ENCODE results near the gene ARPP19. TPM values are rescaled to one million over a fixed set of nuclear protein-coding genes. Genes with fewer than 3 reads are reported as not detected.

ARPP19 gene
- polyA plus RNA-seq, 3 donors: 26.2 to 48.3 (median 44.4) TPM

GRCh38 chr15:52503788-52504496 is 64.9 kb downstream of the ARPP19 start:
- H3K4me3 ChIP-seq (replicated peaks in 1 of 3; ENCODE audit: low read depth in 2 of 3, low read length in 3 of 3): peak overlapping the region in 1 of 3 experiments; percentile 38
- no peak for TF ChIP-seq CTCF (IDR thresholded peaks at IDR 0.05)
- H3K4me1 ChIP-seq (ENCODE audit: control insufficient read depth in 1 of 2, insufficient read depth in 2 of 2, low read length in 2 of 2): peaks cover 35 to 42% of the 10 kb centered on the region in 2 donors
- peaks cover 96% of the 10 kb centered on the region for H3K79me2 ChIP-seq (ENCODE audit: insufficient read depth, low read length)
- no peaks in the 10 kb centered on the region for H3K9me3 ChIP-seq (replicated peaks in 1 of 2; ENCODE audit: control insufficient read depth in 1 of 2, insufficient read depth in 1 of 2, low read length in 2 of 2)
- H3K27me3 Mint-ChIP-seq (ENCODE audit: low read depth in 3 of 3): peaks cover 0 to 1% (median 0%) of the 10 kb centered on the region in 3 donors
- H3K27ac Mint-ChIP-seq: peak overlapping the region; percentile 80 to 92 (median 84)
- no peaks in the 10 kb centered on the region for H3K36me3 ChIP-seq (replicated peaks in 1 of 2; ENCODE audit: control insufficient read depth in 1 of 2, insufficient read depth in 2 of 2, low read length in 2 of 2)
- peak; percentile 48 to 75 (median 65) for DNase-seq
- H2AFZ ChIP-seq (ENCODE audit: insufficient read depth, low read depth, low read length, poor library complexity, severe bottlenecking): no peak overlapping the region
- no peak overlapping the region for H3K9ac ChIP-seq (ENCODE audit: insufficient read depth, low read length, poor library complexity, severe bottlenecking)
- H3K27ac ChIP-seq (ENCODE audit: low read depth in 1 of 2, low read length in 2 of 2): peak overlapping the region; percentile 17 to 62
- peaks cover 0 to 8% of the 10 kb centered on the region in 2 donors for H3K36me3 Mint-ChIP-seq
- H3K27me3 ChIP-seq (ENCODE audit: control insufficient read depth in 2 of 2, insufficient read depth in 2 of 2, low read length in 2 of 2): no peaks in the 10 kb centered on the region
- H4K20me1 ChIP-seq (ENCODE audit: insufficient read depth, low read length): peaks cover 80% of the 10 kb centered on the region
- 50% methylated on average over 2 of the region's 5 CpGs for WGBS (ENCODE audit: insufficient coverage)
- intact Hi-C loops (cut with micrococcal nuclease): no loop called here
- peak overlapping the region; percentile 49 for H3K4me2 ChIP-seq (replicated peaks; ENCODE audit: extremely low read depth, low read length, poor library complexity, severe bottlenecking)
- no peaks in the 10 kb centered on the region for H3K9me3 Mint-ChIP-seq
- peak overlapping the region; percentile 1 to 64 for H3K4me3 Mint-ChIP-seq
- peaks cover 60% of the 10 kb centered on the region for H3K4me1 Mint-ChIP-seq

GRCh38 chr15:52502608-52503007 is 66.2 kb downstream of the ARPP19 start:
- no peak for DNase-seq
- peaks cover 0 to 1% (median 0%) of the 10 kb centered on the region in 3 donors for H3K27me3 Mint-ChIP-seq (ENCODE audit: low read depth in 3 of 3)
- Histone ChIP-seq H3K79me2 (ENCODE audit: insufficient read depth, low read length) (peaks cover 95% of the 10 kb centered on the region), H3K4me2 (replicated peaks; ENCODE audit: extremely low read depth, low read length, poor library complexity, severe bottlenecking) (no peak overlapping the region), H3K4me1 (ENCODE audit: control insufficient read depth in 1 of 2, insufficient read depth in 2 of 2, low read length in 2 of 2) (peaks cover 35 to 42% of the 10 kb centered on the region in 2 donors), H4K20me1 (ENCODE audit: insufficient read depth, low read length) (peaks cover 74% of the 10 kb centered on the region), H2AFZ (ENCODE audit: insufficient read depth, low read depth, low read length, poor library complexity, severe bottlenecking) (no peak overlapping the region), H3K9me3 (replicated peaks in 1 of 2; ENCODE audit: control insufficient read depth in 1 of 2, insufficient read depth in 1 of 2, low read length in 2 of 2) (no peaks in the 10 kb centered on the region), H3K27ac (ENCODE audit: low read depth in 1 of 2, low read length in 2 of 2) (no peak overlapping the region), H3K27me3 (ENCODE audit: control insufficient read depth in 2 of 2, insufficient read depth in 2 of 2, low read length in 2 of 2) (no peaks in the 10 kb centered on the region), H3K9ac (ENCODE audit: insufficient read depth, low read length, poor library complexity, severe bottlenecking) (no peak overlapping the region), H3K4me3 (replicated peaks in 1 of 3; ENCODE audit: low read depth in 2 of 3, low read length in 3 of 3) (no peak overlapping the region), H3K36me3 (replicated peaks in 1 of 2; ENCODE audit: control insufficient read depth in 1 of 2, insufficient read depth in 2 of 2, low read length in 2 of 2) (no peaks in the 10 kb centered on the region)
- intact Hi-C loops (cut with micrococcal nuclease): no loop called here
- no peak for TF ChIP-seq CTCF (IDR thresholded peaks at IDR 0.05)
- no peaks in the 10 kb centered on the region for H3K9me3 Mint-ChIP-seq
- H3K4me1 Mint-ChIP-seq: peaks cover 56% of the 10 kb centered on the region
- H3K4me3 Mint-ChIP-seq: no peak overlapping the region
- H3K36me3 Mint-ChIP-seq: peaks cover 0 to 8% of the 10 kb centered on the region in 2 donors
- peak overlapping the region in 3 of 7 donors; percentile 8 to 59 (median 55) for H3K27ac Mint-ChIP-seq
- no CpG with 5 or more reads among the region's 1 CpG for WGBS (ENCODE audit: insufficient coverage)

All from CD14-positive monocyte (primary cell).